Keratinocyte (primary cell): ENCODE results near the gene ABTB1. TPM values are rescaled to one million over a fixed set of nuclear protein-coding genes. Genes with fewer than 3 reads are reported as not detected.

Source experiments
- DNase-seq: peaks from one replicate; pipeline ENCODE4 v3.0.0-alpha.2; 2011; ENCODE audit warnings: low read depth, missing footprints, low spot score
- FAIRE-seq: peaks from 2 replicates; lab custom pipeline; 2011; peaks lifted over from hg19 to GRCh38; lab: Jason Lieb, UNC
- H2AFZ ChIP-seq: 2 replicates; pipeline ENCODE4 v1.6.0; 2012; ENCODE audit warnings: low read length, control low read depth, inconsistent platforms; ENCODE audit not compliant: control insufficient read depth
- H3K27ac ChIP-seq: 2 replicates; pipeline ENCODE4 v1.5.1; 2011; ENCODE audit warnings: low read length; ENCODE audit not compliant: control insufficient read depth, insufficient read depth
- H3K27me3 ChIP-seq: 3 replicates; pipeline ENCODE4 v1.6.0; 2011; ENCODE audit warnings: low read length; ENCODE audit not compliant: control insufficient read depth, insufficient read depth; ENCODE audit errors: extremely low read depth
- H3K36me3 ChIP-seq, 2 experiments: 2 replicates in 1 of 2; 3 replicates in 1 of 2; pipeline ENCODE4 v1.5.1; 2011; ENCODE audit warnings: low read length in 2 of 2, mild to moderate bottlenecking in 1 of 2; ENCODE audit not compliant: control insufficient read depth in 2 of 2, insufficient read depth in 2 of 2; ENCODE audit errors: extremely low read depth in 1 of 2
- H3K4me1 ChIP-seq: 3 replicates; pipeline ENCODE4 v1.5.1; 2011; ENCODE audit warnings: low read length; ENCODE audit not compliant: control insufficient read depth, insufficient read depth; ENCODE audit errors: extremely low read depth
- H3K4me2 ChIP-seq: 3 replicates; pipeline ENCODE4 v1.6.0; 2011; ENCODE audit warnings: low read depth, low read length; ENCODE audit not compliant: control insufficient read depth, insufficient read depth; ENCODE audit errors: extremely low read depth
- H3K4me3 ChIP-seq, 3 experiments: fragments of 200-600 bp in 1 of 3; sonication (generic) in 1 of 3; 2 replicates in 2 of 3; 3 replicates in 1 of 3; pipeline ENCODE4 v1.5.1; 2011 to 2016; ENCODE audit warnings: low read length in 3 of 3, mild to moderate bottlenecking in 3 of 3, control low read depth in 2 of 3, inconsistent platforms in 1 of 3, low read depth in 1 of 3, mixed read lengths in 1 of 3, mixed run types in 1 of 3, moderate library complexity in 1 of 3; ENCODE audit not compliant: control insufficient read depth in 2 of 3, insufficient read depth in 2 of 3; ENCODE audit errors: extremely low read depth in 1 of 3
- H3K79me2 ChIP-seq: 2 replicates; pipeline ENCODE4 v1.6.0; 2012; ENCODE audit warnings: low read length; ENCODE audit not compliant: control insufficient read depth, insufficient read depth
- H3K9ac ChIP-seq: 3 replicates; pipeline ENCODE4 v1.6.0; 2011; ENCODE audit warnings: low read length; ENCODE audit not compliant: control insufficient read depth, insufficient read depth; ENCODE audit errors: extremely low read depth
- H3K9me1 ChIP-seq: 3 replicates; pipeline ENCODE4 v1.6.0; 2011; ENCODE audit warnings: low read length; ENCODE audit not compliant: control insufficient read depth, insufficient read depth; ENCODE audit errors: extremely low read depth
- H3K9me3 ChIP-seq: 2 replicates; pipeline ENCODE4 v1.5.1; 2012; ENCODE audit warnings: low read depth, low read length; ENCODE audit not compliant: control insufficient read depth
- H4K20me1 ChIP-seq: 3 replicates; pipeline ENCODE4 v1.6.0; 2011; ENCODE audit warnings: low read length; ENCODE audit not compliant: control insufficient read depth, insufficient read depth; ENCODE audit errors: extremely low read depth
- EZH2 ChIP-seq: IDR thresholded peaks from one replicate; pipeline ENCODE4 v1.6.1; 2012; ENCODE audit warnings: inconsistent platforms, mild to moderate bottlenecking, low read length, moderate library complexity
- dilution Hi-C: fragments of 300-500 bp; cut with MboI; formaldehyde crosslinking; loops from one replicate; pipeline ENCODE4 v1.7.0; 2020; ENCODE audit warnings: low sequenced_read_pairs; ENCODE audit not compliant: extremely low pct_ligation_motif_present
- polyA plus RNA-seq, 5 experiments: library from polyadenylated mRNA; depleted of rRNA in 3 of 5; stranded (reverse) in 3 of 5; stranded (forward) in 1 of 5; unstranded in 1 of 5; fragments of >200 nt; gene quantifications; 1 replicate in 1 of 5; 2 replicates in 3 of 5; 3 replicates in 1 of 5; pipeline versions ENCODE4 v1.2.1 to v1.2.3, GENCODE V29; 2011 to 2012; ENCODE audit warnings: missing spikeins in 2 of 5, low read depth in 1 of 5, low replicate concordance in 1 of 5
- TF ChIP-seq, protein P1 (sequence below), 3 experiments: IDR thresholded peaks in 1 of 3; conservative IDR thresholded peaks in 1 of 3; optimal IDR thresholded peaks in 1 of 3; 2 replicates in 2 of 3; 3 replicates in 1 of 3; pipeline versions ENCODE3 to v1.5.1; 2011; ENCODE audit warnings: low read length in 3 of 3, mild to moderate bottlenecking in 3 of 3, moderate library complexity in 2 of 3, control low read depth in 1 of 3, inconsistent platforms in 1 of 3; ENCODE audit not compliant: insufficient read depth in 2 of 3; ENCODE audit errors: extremely low read depth in 1 of 3

Gene ABTB1
- polyA plus RNA-seq, 1 donor (not counting 4 experiments of a cell fraction or from before 2014, with no cell fraction given) = 11.6 TPM

- TF ChIP-seq, protein P1, sequence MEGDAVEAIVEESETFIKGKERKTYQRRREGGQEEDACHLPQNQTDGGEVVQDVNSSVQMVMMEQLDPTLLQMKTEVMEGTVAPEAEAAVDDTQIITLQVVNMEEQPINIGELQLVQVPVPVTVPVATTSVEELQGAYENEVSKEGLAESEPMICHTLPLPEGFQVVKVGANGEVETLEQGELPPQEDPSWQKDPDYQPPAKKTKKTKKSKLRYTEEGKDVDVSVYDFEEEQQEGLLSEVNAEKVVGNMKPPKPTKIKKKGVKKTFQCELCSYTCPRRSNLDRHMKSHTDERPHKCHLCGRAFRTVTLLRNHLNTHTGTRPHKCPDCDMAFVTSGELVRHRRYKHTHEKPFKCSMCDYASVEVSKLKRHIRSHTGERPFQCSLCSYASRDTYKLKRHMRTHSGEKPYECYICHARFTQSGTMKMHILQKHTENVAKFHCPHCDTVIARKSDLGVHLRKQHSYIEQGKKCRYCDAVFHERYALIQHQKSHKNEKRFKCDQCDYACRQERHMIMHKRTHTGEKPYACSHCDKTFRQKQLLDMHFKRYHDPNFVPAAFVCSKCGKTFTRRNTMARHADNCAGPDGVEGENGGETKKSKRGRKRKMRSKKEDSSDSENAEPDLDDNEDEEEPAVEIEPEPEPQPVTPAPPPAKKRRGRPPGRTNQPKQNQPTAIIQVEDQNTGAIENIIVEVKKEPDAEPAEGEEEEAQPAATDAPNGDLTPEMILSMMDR (optimal IDR thresholded peaks at IDR 0.05 in 1 of 3, IDR thresholded peaks at IDR 0.05 in 1 of 3, conservative IDR thresholded peaks at IDR 0.05 in 1 of 3; ENCODE audit: extremely low read depth in 1 of 3, insufficient read depth in 2 of 3, low read length in 3 of 3) = no peak
- TF ChIP-seq EZH2 = no peak
- no peaks in the 10 kb centered on the region for H3K9me1 ChIP-seq
- H3K27ac ChIP-seq = no peak overlapping the region
- no peak overlapping the region for H3K4me3 ChIP-seq
- dilution Hi-C loops = no loop called here
- no peak for DNase-seq
- no peaks in the 10 kb centered on the region for H3K9me3 ChIP-seq
- FAIRE-seq = no peak
- no peaks in the 10 kb centered on the region for H4K20me1 ChIP-seq
- no peak overlapping the region for H3K9ac ChIP-seq
- H3K27me3 ChIP-seq = no peaks in the 10 kb centered on the region
- no peaks in the 10 kb centered on the region for H3K79me2 ChIP-seq
- H3K36me3 ChIP-seq = no peaks in the 10 kb centered on the region
- H3K4me1 ChIP-seq = peaks cover 30% of the 10 kb centered on the region
- H2AFZ ChIP-seq = no peak overlapping the region
- no peak overlapping the region for H3K4me2 ChIP-seq
Observed at GRCh38 chr3:127686512-127686894, 13.8 kb downstream of the ABTB1 start.

- H3K4me3 ChIP-seq = no peak overlapping the region
- no peak for DNase-seq
- H3K9ac ChIP-seq = no peak overlapping the region
- TF ChIP-seq, protein P1 (optimal IDR thresholded peaks at IDR 0.05 in 1 of 3, IDR thresholded peaks at IDR 0.05 in 1 of 3, conservative IDR thresholded peaks at IDR 0.05 in 1 of 3; ENCODE audit: extremely low read depth in 1 of 3, insufficient read depth in 2 of 3, low read length in 3 of 3) = no peak
- TF ChIP-seq EZH2 = no peak
- H3K9me3 ChIP-seq = no peaks in the 10 kb centered on the region
- H3K36me3 ChIP-seq = no peaks in the 10 kb centered on the region
- no peaks in the 10 kb centered on the region for H3K27me3 ChIP-seq
- H2AFZ ChIP-seq = no peak overlapping the region
- H4K20me1 ChIP-seq = no peaks in the 10 kb centered on the region
- H3K9me1 ChIP-seq = no peaks in the 10 kb centered on the region
- H3K27ac ChIP-seq = no peak overlapping the region
- dilution Hi-C loops = no loop called here
- FAIRE-seq = no peak
- H3K4me2 ChIP-seq = no peak overlapping the region
- no peaks in the 10 kb centered on the region for H3K79me2 ChIP-seq
- H3K4me1 ChIP-seq = peaks cover 30% of the 10 kb centered on the region
Observed at GRCh38 chr3:127687228-127687737, 14.5 kb downstream of the ABTB1 start.
